Stimulated activated CD4-positive, alpha-beta T cell treated with anti-CD3 and anti-CD28 coated beads, Interleukin-12 subunit alpha, Interleukin-12 subunit beta, amount 100 ng/mL, for 4 hours (primary cell): Measurements from ENCODE around the gene GTPBP4.
A peak's percentile ranks its signal among the peaks of the same experiment; 100 is the strongest.
"Not testable (repeated sequence)": the region's sequence is repeated elsewhere in the genome, so short reads cannot be mapped to it uniquely, and the experiment has no call there.

Source experiments
- DNase-seq: peaks from one replicate; pipeline ENCODE4 v3.0.0-alpha.2; 2020

GTPBP4 gene

DNA sequence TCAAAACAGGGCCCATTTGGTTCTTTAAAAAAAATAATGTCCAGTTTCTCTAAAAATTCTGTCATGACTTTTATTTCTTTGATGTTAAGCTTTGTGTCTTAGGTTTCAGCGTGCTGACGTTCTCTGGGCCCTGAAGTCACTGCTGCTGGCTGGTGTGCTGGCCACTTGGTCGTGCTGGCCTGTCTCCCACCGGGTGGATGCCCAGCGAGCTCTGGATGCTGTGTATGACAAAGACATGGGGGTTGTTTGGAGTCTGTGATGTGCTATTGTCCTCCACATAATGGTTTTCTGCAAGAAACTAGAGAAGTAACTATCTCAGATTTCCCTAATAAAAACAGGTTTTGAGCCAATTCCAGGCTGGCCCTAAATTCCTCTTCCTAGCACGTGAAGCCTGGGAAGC is 47.0 kb downstream of the GTPBP4 start:
- DNase-seq = no peak

- no peak for DNase-seq
Observed at GRCh38 chr10:1036341-1036791, 48.1 kb downstream of the GTPBP4 start.

DNA sequence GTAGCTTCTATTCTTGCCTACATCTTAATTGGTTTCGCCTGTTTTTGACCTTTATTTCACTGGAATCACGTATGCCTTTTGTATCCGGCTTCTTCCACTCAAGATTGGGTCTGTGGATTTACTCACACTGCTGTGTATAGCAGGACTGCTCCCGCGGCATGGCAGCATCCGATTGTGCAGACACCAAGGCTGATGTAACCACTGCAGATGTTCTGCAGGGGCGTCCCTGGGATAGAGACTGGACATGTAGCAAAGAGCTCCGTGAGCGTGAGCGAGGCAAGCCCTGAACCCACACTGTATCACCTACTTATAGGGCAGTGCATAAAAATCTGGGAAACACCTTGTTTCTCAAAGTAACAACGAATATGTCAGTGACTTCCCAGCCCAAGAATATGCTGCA is 48.9 kb downstream of the GTPBP4 start:
- DNase-seq = no peak

DNA sequence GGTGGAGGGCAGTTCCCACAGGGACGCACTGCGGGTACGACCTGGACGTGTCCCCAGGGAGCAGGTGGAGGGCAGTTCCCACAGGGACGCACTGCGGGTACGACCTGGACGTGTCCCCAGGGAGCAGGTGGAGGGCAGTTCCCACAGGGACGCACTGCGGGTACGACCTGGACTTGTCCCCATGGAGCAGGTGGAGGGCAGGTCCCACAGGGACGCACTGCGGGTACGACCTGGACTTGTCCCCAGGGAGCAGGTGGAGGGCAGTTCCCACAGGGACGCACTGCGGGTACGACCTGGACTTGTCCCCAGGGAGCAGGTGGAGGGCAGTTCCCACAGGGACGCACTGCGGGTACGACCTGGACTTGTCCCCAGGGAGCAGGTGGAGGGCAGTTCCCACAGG is 50.5 kb downstream of the GTPBP4 start:
- DNase-seq = not testable (repeated sequence)

GRCh38 chr10:1040133-1040532 is 51.9 kb downstream of the GTPBP4 start:
- no peak for DNase-seq

DNA sequence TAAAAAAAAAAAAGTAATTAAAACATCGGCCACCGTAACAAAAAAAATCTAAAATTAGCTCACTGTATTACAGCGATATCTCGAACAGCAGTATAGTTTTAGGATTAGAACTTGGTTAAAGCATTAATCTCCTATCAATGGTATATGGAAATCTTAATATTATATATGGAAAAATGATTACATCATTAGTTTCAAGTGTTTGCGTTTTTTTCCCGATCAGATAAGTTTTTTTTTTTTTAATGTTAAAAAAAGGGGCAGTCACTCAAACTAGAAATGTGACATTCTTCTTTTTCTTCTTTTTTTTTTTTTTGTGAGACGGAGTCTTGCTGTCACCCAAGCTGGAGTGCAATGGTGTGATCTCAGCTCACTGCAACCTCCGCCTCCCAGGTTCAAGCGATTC is 53.3 kb downstream of the GTPBP4 start:
- DNase-seq = no peak

DNA sequence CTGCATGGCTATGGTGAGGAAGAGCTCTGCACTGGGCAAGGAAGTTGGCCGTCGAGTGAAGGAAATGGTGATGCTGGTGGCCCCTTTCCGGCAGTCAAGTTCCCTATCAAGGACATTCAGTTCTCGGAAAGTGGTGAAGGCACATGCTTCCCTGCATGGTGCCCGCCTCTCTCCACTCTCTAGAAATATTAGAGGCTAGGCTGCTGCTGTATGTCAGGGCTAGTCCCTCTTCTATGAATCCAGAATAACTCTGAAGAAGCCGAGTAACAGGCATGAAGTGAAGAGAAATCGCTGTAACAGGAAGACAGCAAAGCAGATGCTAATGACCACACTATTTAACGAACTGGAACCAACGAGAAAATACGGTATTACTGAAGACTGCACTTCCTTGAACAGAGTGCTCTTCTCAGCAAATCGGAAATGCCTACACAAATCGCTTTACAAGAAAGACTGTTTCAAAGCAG is 55.3 kb downstream of the GTPBP4 start:
- DNase-seq = no peak

DNA sequence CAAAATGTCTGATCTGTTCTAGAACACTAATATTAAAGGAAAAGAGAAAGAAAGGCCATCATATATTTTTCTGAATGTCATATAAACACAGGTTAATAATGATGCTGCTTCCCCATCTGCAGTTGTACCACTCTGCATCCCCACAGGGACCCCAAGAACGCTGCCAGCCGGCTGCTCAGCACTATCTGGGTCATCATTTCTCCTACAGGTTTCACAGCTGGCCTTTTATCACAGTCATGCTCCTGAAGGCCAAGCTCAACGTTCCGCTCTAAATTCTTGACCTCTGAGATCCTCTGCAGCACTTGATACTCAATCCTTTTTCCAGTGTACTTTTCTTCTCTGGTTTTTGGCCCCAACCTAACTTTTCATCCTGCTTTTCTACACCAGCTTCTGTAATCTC is 55.9 kb downstream of the GTPBP4 start:
- no peak for DNase-seq

DNA sequence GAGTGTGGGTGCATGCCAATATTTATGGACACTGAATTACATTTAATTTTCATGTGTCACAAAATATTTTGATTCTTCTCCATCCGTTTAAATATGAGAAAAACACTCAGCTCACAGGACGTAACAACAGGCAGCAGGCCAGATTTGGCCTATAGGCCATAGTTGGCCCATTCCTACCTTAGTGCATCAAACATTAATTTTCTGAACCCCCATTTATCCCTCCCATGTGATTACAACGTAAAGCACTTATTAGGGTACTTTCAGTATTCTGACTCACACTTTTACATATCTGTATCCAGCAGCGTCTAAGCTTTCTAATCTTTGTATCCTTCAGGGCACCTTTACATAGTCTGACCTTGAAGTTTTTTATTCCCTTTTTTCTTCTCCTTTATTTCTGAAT is 56.7 kb downstream of the GTPBP4 start:
- DNase-seq = no peak

- no peak for DNase-seq
Observed at GRCh38 chr10:1045415-1045814, 57.2 kb downstream of the GTPBP4 start.

- no peak for DNase-seq
Observed at GRCh38 chr10:1047937-1048336, 59.7 kb downstream of the GTPBP4 start.

DNA sequence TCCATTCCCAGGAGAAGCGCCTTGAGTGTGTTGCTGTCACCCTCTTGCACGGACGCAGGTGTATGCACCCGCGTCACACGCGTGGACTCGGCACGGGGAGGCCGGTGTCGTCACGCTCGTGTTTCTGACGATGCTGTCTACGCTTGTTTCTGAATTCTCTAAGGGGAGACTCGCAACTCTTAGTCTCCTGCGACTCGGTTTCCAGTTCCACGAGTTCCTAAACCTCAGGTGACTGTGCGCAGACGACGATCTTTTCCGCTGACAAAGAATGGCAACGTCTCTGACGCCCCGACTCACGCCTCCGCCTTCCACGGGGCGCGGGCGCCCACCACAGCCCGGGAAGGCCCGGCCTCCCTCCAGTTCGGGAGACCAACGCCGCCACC is 60.1 kb downstream of the GTPBP4 start:
- no peak for DNase-seq

GRCh38 chr10:1048732-1049424 is 60.6 kb downstream of the GTPBP4 start, which contains the start of gene IDI1:
Gene IDI1 (minus strand): TSS chr10:1049119. CDS start chr10:1049003, 116 bp downstream.
- DNase-seq = peak; percentile 94

- DNase-seq = no peak
Observed at GRCh38 chr10:1049425-1049958, 61.3 kb downstream of the GTPBP4 start.

- DNase-seq = no peak
Observed at GRCh38 chr10:1050145-1050544, 61.9 kb downstream of the GTPBP4 start.

GRCh38 chr10:1050554-1050953 is 62.3 kb downstream of the GTPBP4 start:
- DNase-seq = no peak

- no peak for DNase-seq
Observed at GRCh38 chr10:1054684-1055083, 66.5 kb downstream of the GTPBP4 start.

- DNase-seq = peak; percentile 90
Observed at GRCh38 chr10:1056326-1057105, 68.3 kb downstream of the GTPBP4 start, which contains the start of gene WDR37. Gene WDR37 (plus strand): TSS chr10:1056385. CDS start chr10:1072156, 15,771 bp downstream.

DNA sequence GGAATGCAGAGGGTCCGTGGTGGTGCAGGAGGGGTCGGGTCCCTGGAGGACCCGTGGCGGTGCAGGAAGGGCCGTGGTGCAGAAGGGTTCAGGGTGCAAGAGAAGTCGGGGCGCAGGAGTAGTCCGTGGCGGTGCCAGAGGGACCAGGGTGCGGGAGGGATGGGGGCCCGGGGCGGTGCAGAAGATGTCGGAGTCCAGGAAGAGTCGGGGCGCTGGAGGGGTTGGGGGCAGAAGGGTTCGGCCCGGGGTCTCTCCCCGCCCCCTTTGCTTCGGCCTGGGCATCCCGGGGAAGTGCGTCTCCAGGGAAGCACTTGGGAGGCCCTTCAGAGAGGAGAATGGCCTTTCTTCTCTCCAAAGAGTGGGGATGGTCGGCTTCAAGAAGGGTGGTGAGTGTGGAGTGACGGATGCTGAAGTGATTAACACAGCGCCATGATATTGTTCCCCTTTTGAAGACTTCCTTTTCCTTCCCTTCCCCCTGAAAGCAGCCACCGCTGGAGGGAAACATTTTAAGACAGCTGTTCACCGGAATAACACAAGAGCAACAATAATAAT is 68.9 kb downstream of the GTPBP4 start:
- no peak for DNase-seq

- DNase-seq = no peak
Observed at GRCh38 chr10:1058017-1058416, 69.8 kb downstream of the GTPBP4 start.

GRCh38 chr10:1059902-1060301 is 71.7 kb downstream of the GTPBP4 start:
- no peak for DNase-seq

DNA sequence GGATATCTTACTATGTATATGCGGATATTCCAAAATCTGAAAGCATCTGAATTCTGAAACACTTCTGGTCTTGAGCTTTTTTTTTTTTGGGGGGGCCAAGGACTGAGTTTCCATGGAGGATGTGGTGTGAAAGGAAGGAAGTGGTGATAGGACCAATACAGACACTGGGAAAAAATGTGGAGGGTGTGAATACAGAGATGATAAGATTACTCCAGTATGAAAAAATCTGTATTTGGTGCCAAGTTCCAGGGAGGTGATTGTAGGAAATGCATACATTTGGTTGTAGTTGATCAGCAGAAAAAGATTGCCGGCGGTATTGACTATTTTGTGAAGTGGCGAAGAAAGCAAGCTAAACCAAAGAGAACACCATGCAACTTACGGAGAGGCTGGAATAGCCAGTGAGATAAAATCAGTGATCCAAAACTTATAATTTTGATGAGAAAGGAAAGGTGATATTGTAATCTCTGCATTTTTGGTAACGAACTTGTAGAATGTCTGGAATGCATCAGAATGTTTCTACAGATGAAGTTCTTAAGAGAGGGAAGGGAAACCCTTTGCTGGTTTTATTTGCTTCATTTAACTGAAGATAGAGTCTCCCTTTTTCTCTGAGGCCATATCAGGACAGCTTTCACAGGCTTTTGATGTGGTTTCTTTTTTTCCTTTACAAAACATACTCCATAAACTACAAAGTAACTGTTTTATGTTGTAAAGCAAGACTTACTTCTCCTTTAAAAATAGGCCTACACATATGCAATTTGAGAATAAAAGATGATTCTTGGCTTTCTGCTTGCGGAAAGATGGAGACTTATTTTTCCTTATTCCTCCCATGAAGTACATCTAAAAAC is 73.9 kb downstream of the GTPBP4 start:
- no peak for DNase-seq
